K562 (cell line): ENCODE measurements around the gene MED20. TPM values are rescaled to one million over a fixed set of nuclear protein-coding genes. Genes with fewer than 3 reads are reported as not detected.
A peak's percentile ranks its signal among the peaks of the same experiment; 100 is the strongest.

Experiments
- KDM4B ChIP-seq, 2 experiments: fragments of 450-650 bp in 1 of 2; sonication (generic) in 1 of 2; IDR thresholded peaks; 2 replicates each; pipeline ENCODE4 v1.6.1; 2016 to 2017; ENCODE audit warnings: borderline replicate concordance in 2 of 2, antibody characterized with exemption in 1 of 2, low read depth in 1 of 2, mild to moderate bottlenecking in 1 of 2
- LARP7 ChIP-seq: fragments of 450-650 bp; IDR thresholded peaks from 2 replicates; pipeline ENCODE4 v1.6.1; 2016
- NCOA4 ChIP-seq: fragments of 450-650 bp; IDR thresholded peaks from 2 replicates; pipeline ENCODE4 v1.6.1; 2018; ENCODE audit warnings: mild to moderate bottlenecking; ENCODE audit not compliant: partially characterized antibody
- polyA plus RNA-seq, 8 experiments: library from polyadenylated mRNA; depleted of rRNA in 4 of 8; stranded (reverse) in 5 of 8; unstranded in 3 of 8; fragments of >200 nt; fragmentation: Nextera tagmentation in 2 of 8; fragmentation: Illumina TruSeq in 1 of 8; extraction: Ambion mirVana in 2 of 8; extraction: Trizol in 1 of 8; gene quantifications; 2 replicates each; pipeline versions ENCODE4 v1.2.1 to v1.2.3, GENCODE V29; 2011 to 2014; ENCODE audit warnings: inconsistent platforms in 1 of 8, missing spikeins in 1 of 8
- total RNA-seq, 7 experiments: library from RNA; depleted of rRNA in 6 of 7; stranded (reverse); fragments of >200 nt in 6 of 7; fragmentation: Illumina TruSeq in 2 of 7; extraction: Trizol in 2 of 7; gene quantifications; 2 replicates each; pipeline versions ENCODE4 v1.2.1 to v1.2.3, GENCODE V29; 2011 to 2021; ENCODE audit warnings: low replicate concordance in 1 of 7
- TF ChIP-seq, protein P1 (sequence below): fragments of 450-650 bp; formaldehyde crosslinking; conservative IDR thresholded peaks from 2 replicates; pipeline ENCODE4 v1.4.0; 2022; ENCODE audit warnings: mild to moderate bottlenecking, missing genetic modification characterization
- TF ChIP-seq, protein P2 (sequence below), 2 experiments: fragments of 450-650 bp; IDR thresholded peaks; 2 replicates each; pipeline ENCODE4 v1.6.1; 2016
- TF ChIP-seq, protein P3 (sequence below), 2 experiments: fragments of 150-350 bp in 1 of 2; IDR thresholded peaks; 2 replicates each; pipeline ENCODE4 v1.6.1; 2012 to 2016; ENCODE audit warnings: low read depth in 2 of 2, low read length in 2 of 2, mild to moderate bottlenecking in 1 of 2, moderate library complexity in 1 of 2

MED20 gene
- total and polyA plus RNA-seq, 9 of the 15 experiments (the other 6 are each of a cell fraction or from before 2014, with no cell fraction given): 27.3 to 80.9 (median 46.0) TPM

DNA sequence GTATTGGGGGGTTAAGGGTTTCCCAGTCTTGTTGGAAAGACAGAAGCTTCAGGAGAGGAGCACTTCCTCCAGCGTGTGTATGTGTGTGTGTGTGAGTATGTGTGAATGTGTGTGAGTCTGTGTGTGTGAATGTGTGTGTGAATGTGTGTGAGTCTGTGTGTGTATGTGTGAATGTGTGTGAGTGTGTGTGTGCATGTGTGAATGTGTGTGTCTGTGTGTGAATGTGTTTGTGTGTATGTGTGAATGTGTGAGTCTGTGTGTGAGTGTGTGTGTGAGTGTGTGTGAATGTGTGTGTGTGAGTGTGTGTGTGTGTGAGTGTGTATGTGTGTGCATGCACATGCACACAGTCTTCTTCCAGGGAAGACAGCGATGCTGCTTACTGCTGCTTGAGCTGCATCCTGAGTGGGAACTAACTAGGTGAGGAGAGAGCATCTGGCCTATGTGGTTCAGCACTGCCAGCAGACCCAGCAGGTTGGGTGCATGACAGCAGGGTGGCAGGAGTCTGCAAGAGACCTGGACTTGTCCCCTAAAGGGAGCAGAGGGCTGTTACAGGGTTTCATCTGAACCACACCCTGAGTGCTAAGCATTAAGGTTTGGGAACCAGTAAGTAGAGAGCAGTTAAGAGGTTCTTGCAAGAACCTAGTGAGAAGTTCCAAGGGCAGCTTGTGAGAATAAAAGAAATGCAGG, 43.4 kb upstream of the MED20 start (continued):
- TF ChIP-seq LARP7: 0 out of 2 replicates have a peak, but pooled peaks have one; percentile 36
- TF ChIP-seq NCOA4: peak; percentile 33
- 0 out of 4 replicates have a peak, but pooled peaks of 1 of the 2 experiments have one; percentile 46 for TF ChIP-seq KDM4B (IDR thresholded peaks at IDR 0.05; ENCODE audit: borderline replicate concordance in 2 of 2, low read depth in 1 of 2)
- TF ChIP-seq, protein P1, sequence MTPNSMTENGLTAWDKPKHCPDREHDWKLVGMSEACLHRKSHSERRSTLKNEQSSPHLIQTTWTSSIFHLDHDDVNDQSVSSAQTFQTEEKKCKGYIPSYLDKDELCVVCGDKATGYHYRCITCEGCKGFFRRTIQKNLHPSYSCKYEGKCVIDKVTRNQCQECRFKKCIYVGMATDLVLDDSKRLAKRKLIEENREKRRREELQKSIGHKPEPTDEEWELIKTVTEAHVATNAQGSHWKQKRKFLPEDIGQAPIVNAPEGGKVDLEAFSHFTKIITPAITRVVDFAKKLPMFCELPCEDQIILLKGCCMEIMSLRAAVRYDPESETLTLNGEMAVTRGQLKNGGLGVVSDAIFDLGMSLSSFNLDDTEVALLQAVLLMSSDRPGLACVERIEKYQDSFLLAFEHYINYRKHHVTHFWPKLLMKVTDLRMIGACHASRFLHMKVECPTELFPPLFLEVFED (CRISPR knock-in tag): 0 out of 2 replicates have a peak, but pooled peaks have one; percentile 58
- TF ChIP-seq, protein P2, sequence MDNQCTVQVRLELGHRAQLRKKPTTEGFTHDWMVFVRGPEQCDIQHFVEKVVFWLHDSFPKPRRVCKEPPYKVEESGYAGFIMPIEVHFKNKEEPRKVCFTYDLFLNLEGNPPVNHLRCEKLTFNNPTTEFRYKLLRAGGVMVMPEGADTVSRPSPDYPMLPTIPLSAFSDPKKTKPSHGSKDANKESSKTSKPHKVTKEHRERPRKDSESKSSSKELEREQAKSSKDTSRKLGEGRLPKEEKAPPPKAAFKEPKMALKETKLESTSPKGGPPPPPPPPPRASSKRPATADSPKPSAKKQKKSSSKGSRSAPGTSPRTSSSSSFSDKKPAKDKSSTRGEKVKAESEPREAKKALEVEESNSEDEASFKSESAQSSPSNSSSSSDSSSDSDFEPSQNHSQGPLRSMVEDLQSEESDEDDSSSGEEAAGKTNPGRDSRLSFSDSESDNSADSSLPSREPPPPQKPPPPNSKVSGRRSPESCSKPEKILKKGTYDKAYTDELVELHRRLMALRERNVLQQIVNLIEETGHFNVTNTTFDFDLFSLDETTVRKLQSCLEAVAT (IDR thresholded peaks at IDR 0.05): peak in 1 of 2 experiments; percentile 63; a peak in 1 of 4 replicates
- TF ChIP-seq, protein P3, sequence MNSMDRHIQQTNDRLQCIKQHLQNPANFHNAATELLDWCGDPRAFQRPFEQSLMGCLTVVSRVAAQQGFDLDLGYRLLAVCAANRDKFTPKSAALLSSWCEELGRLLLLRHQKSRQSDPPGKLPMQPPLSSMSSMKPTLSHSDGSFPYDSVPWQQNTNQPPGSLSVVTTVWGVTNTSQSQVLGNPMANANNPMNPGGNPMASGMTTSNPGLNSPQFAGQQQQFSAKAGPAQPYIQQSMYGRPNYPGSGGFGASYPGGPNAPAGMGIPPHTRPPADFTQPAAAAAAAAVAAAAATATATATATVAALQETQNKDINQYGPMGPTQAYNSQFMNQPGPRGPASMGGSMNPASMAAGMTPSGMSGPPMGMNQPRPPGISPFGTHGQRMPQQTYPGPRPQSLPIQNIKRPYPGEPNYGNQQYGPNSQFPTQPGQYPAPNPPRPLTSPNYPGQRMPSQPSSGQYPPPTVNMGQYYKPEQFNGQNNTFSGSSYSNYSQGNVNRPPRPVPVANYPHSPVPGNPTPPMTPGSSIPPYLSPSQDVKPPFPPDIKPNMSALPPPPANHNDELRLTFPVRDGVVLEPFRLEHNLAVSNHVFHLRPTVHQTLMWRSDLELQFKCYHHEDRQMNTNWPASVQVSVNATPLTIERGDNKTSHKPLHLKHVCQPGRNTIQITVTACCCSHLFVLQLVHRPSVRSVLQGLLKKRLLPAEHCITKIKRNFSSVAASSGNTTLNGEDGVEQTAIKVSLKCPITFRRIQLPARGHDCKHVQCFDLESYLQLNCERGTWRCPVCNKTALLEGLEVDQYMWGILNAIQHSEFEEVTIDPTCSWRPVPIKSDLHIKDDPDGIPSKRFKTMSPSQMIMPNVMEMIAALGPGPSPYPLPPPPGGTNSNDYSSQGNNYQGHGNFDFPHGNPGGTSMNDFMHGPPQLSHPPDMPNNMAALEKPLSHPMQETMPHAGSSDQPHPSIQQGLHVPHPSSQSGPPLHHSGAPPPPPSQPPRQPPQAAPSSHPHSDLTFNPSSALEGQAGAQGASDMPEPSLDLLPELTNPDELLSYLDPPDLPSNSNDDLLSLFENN (IDR thresholded peaks at IDR 0.05; ENCODE audit: low read depth in 2 of 2, low read length in 2 of 2): no peak
- TF ChIP-seq, all 486 proteins: peak for 23
